ENCODE measurements around the gene KRTAP11-1.

DNA sequence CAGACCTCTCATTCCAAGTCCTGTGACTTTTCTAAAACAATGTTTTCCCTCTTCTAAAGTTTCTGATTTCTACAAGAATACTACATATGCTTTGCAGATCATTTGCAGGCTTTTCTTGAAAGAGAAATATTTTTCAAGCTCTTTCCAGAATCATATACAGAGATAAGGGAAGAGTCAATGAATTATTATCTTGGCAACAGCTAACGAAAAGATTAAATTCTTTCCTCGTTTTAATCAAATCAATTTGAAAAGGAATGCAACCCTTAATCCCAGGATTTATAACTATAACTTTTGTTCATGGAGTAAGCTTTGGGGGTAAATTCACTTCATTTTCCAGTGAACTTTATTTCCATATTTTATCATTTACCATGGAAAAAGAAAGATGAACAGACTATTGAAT, 6.9 kb downstream of the KRTAP11-1 start:
- TF ChIP-seq, protein P1, sequence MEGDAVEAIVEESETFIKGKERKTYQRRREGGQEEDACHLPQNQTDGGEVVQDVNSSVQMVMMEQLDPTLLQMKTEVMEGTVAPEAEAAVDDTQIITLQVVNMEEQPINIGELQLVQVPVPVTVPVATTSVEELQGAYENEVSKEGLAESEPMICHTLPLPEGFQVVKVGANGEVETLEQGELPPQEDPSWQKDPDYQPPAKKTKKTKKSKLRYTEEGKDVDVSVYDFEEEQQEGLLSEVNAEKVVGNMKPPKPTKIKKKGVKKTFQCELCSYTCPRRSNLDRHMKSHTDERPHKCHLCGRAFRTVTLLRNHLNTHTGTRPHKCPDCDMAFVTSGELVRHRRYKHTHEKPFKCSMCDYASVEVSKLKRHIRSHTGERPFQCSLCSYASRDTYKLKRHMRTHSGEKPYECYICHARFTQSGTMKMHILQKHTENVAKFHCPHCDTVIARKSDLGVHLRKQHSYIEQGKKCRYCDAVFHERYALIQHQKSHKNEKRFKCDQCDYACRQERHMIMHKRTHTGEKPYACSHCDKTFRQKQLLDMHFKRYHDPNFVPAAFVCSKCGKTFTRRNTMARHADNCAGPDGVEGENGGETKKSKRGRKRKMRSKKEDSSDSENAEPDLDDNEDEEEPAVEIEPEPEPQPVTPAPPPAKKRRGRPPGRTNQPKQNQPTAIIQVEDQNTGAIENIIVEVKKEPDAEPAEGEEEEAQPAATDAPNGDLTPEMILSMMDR (IDR thresholded peaks at IDR 0.05), result no peak
- TF ChIP-seq POLR2A (IDR thresholded peaks at IDR 0.05), result no peak
- TF ChIP-seq EP300 (IDR thresholded peaks at IDR 0.05), result no peak
